Measurements from ENCODE around the gene FCN1. TPM values are rescaled to one million over a fixed set of nuclear protein-coding genes. Genes with fewer than 3 reads are reported as not detected.

Gene FCN1
- total RNA-seq, 4 donors from 2014 or later: 0.46 to 3.4 (median 1.6) TPM

DNA sequence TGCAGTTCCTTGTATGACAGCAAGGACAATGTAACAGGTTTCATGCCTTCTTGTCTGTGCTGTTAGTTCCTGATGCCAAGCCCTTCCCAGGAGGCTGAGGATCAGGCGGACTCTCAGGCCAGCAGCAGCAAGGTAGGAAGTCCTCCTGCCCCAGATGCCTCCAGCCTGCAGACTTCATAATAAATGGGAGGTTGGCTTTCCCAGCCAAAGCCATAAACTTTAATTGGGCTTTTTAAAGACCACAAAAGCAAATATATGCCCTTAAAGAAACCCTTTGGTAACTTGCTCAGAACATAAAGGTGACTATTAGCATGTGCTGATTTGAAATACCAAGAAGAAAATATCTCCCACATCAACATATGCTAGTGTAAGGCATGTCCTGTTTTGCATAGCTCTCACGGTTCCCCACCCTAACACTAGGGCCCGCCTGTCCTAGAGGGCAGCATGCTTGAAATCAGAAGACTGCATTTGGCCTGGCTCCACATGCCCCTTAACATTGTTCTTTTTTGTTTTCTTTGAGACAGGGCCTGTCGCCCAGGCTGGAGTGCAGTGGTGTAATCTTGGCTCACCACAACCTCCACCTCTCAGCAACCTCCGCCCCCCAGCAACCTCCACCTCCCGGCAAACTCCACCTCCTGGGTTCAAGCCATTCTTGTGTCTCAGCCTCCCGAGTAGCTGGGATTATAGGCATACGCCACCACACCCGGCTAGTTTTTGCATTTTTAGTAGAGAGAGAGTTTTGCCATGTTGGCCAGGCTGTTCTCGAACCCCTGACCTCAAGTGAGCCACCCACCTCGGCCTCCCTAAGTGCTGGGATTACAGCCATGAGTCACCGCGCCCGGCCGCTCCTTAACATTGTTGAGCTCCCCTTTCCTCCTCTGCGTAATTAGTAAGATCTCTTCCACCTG lies 44.6 kb upstream of the FCN1 start:
- no peak for TF ChIP-seq CTCF (IDR thresholded peaks at IDR 0.05 in 4 of 5, conservative IDR thresholded peaks at IDR 0.05 in 1 of 5)
- TF ChIP-seq POLR2A (IDR thresholded peaks at IDR 0.05): no peak
- Histone ChIP-seq H3K36me3 (no peaks in the 10 kb centered on the region), H3K4me1 (no peaks in the 10 kb centered on the region), H3K9me3 (no peaks in the 10 kb centered on the region), H3K27ac (no peak overlapping the region), H3K4me3 (no peak overlapping the region), H3K27me3 (peaks cover 8 to 11% (median 10%) of the 10 kb centered on the region in 3 donors)
- ATAC-seq: no peak
- in situ Hi-C loops (cut with MboI; ENCODE audit: low sequenced_read_pairs in 4 of 4) (no loop called here), intact Hi-C loops (cut with DNase I; ENCODE audit: low total_unique reads) (no loop called here)
- DNase-seq: no peak

DNA sequence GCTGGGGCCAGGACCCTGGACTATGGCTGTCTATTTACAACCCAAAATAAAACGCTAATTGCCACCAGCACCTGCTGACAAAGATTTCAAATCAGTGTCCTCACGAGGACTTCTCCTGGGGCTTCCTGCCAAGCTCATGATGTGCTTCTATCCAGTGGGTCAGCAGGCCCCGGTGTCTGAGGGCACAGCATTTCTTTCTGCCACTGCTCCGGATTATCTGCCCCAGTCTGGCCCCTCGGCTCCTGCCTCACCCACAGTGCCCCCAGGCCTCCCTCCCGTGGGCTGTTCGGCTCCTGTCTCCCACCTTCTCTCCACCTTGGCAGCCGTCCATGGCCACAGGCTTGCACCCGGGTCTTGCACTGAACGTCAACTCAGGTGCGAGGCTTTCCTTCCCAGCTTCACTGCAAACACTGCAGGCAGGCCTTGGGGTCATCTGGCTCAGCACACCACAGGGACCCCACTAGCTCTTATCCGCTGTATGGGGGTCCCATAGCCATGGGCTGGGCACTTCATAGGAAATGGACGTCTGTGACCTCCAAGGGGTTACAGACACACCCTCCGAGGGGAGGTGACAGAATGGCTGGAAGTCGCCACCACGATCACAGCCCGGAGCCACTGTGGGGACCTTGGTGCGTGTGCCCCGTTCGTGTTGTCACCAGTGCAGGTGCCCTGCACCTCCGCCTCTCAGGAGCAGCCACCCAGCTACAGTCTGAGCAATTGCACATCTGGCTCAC lies 43.8 kb upstream of the FCN1 start:
- H3K27ac ChIP-seq: no peak overlapping the region
- in situ Hi-C loops (cut with MboI; ENCODE audit: low sequenced_read_pairs in 4 of 4): no loop called here
- H3K4me1 ChIP-seq: no peaks in the 10 kb centered on the region
- H3K36me3 ChIP-seq: no peaks in the 10 kb centered on the region
- intact Hi-C loops (cut with DNase I; ENCODE audit: low total_unique reads): no loop called here
- H3K27me3 ChIP-seq: peaks cover 0 to 9% (median 7%) of the 10 kb centered on the region in 3 donors
- no peak overlapping the region for H3K4me3 ChIP-seq
- DNase-seq (peak in 1 of 2 donors; percentile 7), ATAC-seq (no peak)
- H3K9me3 ChIP-seq: no peaks in the 10 kb centered on the region
- TF ChIP-seq POLR2A (IDR thresholded peaks at IDR 0.05) (no peak), CTCF (IDR thresholded peaks at IDR 0.05 in 4 of 5, conservative IDR thresholded peaks at IDR 0.05 in 1 of 5) (no peak)

GRCh38 chr9:134960701-134961181 lies 43.0 kb upstream of the FCN1 start:
- no peak for ATAC-seq
- peaks cover 0 to 9% (median 5%) of the 10 kb centered on the region in 3 donors for H3K27me3 ChIP-seq
- no peak overlapping the region for H3K4me3 ChIP-seq
- no peaks in the 10 kb centered on the region for H3K9me3 ChIP-seq
- in situ Hi-C loops (cut with MboI; ENCODE audit: low sequenced_read_pairs in 4 of 4): no loop called here
- no peak overlapping the region for H3K27ac ChIP-seq
- no peaks in the 10 kb centered on the region for H3K4me1 ChIP-seq
- intact Hi-C loops (cut with DNase I; ENCODE audit: low total_unique reads): no loop called here
- TF ChIP-seq POLR2A (IDR thresholded peaks at IDR 0.05) (no peak), CTCF (IDR thresholded peaks at IDR 0.05 in 4 of 5, conservative IDR thresholded peaks at IDR 0.05 in 1 of 5) (no peak)
- no peak for DNase-seq
- H3K36me3 ChIP-seq: no peaks in the 10 kb centered on the region

GRCh38 chr9:134959971-134960310 lies 42.2 kb upstream of the FCN1 start:
- peaks cover 0 to 7% (median 3%) of the 10 kb centered on the region in 3 donors for H3K27me3 ChIP-seq
- in situ Hi-C loops (cut with MboI; ENCODE audit: low sequenced_read_pairs in 4 of 4) (no loop called here), intact Hi-C loops (cut with DNase I; ENCODE audit: low total_unique reads) (no loop called here)
- no peaks in the 10 kb centered on the region for H3K4me1 ChIP-seq
- ATAC-seq: no peak
- H3K27ac ChIP-seq: no peak overlapping the region
- TF ChIP-seq POLR2A (IDR thresholded peaks at IDR 0.05) (no peak), CTCF (IDR thresholded peaks at IDR 0.05 in 4 of 5, conservative IDR thresholded peaks at IDR 0.05 in 1 of 5) (no peak)
- no peaks in the 10 kb centered on the region for H3K9me3 ChIP-seq
- no peak for DNase-seq
- H3K4me3 ChIP-seq: no peak overlapping the region
- H3K36me3 ChIP-seq: no peaks in the 10 kb centered on the region
